NB4 (cell line): ENCODE results near the gene TENM4.

ENCODE experiments used
- DNase-seq: peaks from one replicate; pipeline ENCODE4 v3.0.0; 2010; ENCODE audit warnings: low read depth
- H3K4me3 ChIP-seq: one replicate; pipeline ENCODE4 v1.5.1; 2011; ENCODE audit warnings: mild to moderate bottlenecking, low read depth, low read length, moderate library complexity
- CTCF ChIP-seq: IDR thresholded peaks from one replicate; pipeline ENCODE4 v1.5.1; 2012; ENCODE audit warnings: low read depth, low read length
- MAX ChIP-seq: IDR thresholded peaks from 2 replicates; pipeline ENCODE4 v1.6.1; 2011; ENCODE audit warnings: low read depth, low read length
- MYC ChIP-seq: IDR thresholded peaks from 2 replicates; pipeline ENCODE4 v1.6.1; 2011; ENCODE audit warnings: low read depth, low read length
- POLR2A ChIP-seq: IDR thresholded peaks from 2 replicates; pipeline ENCODE4 v1.6.1; 2011; ENCODE audit warnings: mild to moderate bottlenecking; ENCODE audit not compliant: insufficient read length; ENCODE audit errors: extremely low read depth

TENM4 gene

GRCh38 chr11:78740199-78741071, 700.4 kb downstream of the TENM4 start:
- no peak overlapping the region for H3K4me3 ChIP-seq
- TF ChIP-seq MYC, result no peak
- TF ChIP-seq POLR2A, result no peak
- TF ChIP-seq MAX, result no peak
- no peak for TF ChIP-seq CTCF
- no peak for DNase-seq

- TF ChIP-seq MAX (no peak), POLR2A (no peak), CTCF (no peak), MYC (no peak)
- H3K4me3 ChIP-seq, result no peak overlapping the region
- no peak for DNase-seq
These were observed 702.9 kb downstream of the TENM4 start for GRCh38 chr11:78737891-78738290.

- no peak for TF ChIP-seq CTCF
- no peak for TF ChIP-seq MYC
- TF ChIP-seq POLR2A, result no peak
- no peak for TF ChIP-seq MAX
- DNase-seq, result no peak
- H3K4me3 ChIP-seq, result no peak overlapping the region
These were observed 703.5 kb downstream of the TENM4 start for GRCh38 chr11:78737301-78737700.

- no peak overlapping the region for H3K4me3 ChIP-seq
- TF ChIP-seq MAX (no peak), POLR2A (no peak), MYC (no peak), CTCF (no peak)
- DNase-seq, result no peak
These were observed 705.1 kb downstream of the TENM4 start for GRCh38 chr11:78735711-78736110.

- DNase-seq, result no peak
- no peak overlapping the region for H3K4me3 ChIP-seq
- TF ChIP-seq CTCF (no peak), MYC (no peak), MAX (no peak), POLR2A (no peak)
These were observed 707.8 kb downstream of the TENM4 start for GRCh38 chr11:78733031-78733430.

- no peak for DNase-seq
- TF ChIP-seq MAX (no peak), MYC (no peak)
- no peak overlapping the region for H3K4me3 ChIP-seq
These were observed 708.6 kb downstream of the TENM4 start for GRCh38 chr11:78732246-78732645.
